Measurements from ENCODE around the gene SALL2.

DNA sequence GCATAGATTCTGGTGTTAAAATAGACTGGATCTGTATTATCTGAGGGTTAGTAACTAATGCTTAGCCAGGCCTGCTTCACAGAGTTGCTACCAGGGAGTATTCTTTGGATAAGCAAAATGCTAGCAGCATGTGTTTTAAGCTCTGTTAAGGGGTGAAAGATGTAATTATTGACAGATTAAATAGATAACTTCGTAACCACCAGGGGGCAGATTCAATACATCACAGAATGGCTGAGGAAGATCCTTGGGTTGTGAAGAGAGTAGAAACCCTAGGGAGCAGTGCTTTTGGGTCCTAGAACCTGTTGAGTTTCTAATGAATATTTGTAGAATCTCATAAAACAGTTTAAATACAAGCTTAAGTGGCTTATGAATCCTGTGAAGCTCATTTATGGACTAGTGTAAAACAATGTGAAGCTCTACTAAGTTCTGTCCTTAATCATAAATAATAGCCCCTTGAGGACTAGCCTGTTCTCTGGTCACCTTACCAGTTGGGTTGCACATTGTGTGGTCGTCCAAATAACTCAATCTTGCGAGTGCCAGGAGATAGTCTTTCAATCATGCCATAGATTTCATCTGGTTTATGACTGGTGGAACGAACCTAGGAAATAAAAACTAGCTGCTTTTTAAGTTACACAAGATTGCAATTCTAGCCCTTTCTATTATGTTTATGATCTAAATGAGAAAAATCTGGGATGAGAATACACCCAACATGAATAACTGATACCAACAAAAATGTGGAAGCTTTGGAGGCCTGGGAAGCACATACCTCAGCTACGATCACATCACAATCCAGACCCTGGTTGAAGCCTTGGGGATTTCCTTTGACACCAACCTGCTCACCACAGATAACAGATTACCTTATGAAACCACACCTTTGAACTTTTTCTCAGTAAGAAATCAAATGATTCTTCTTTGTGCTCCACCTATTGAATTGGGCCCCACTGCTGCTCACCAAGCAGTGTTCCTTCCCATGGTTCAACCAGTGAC lies 27.3 kb downstream of the SALL2 start:
- TF ChIP-seq, protein P1, sequence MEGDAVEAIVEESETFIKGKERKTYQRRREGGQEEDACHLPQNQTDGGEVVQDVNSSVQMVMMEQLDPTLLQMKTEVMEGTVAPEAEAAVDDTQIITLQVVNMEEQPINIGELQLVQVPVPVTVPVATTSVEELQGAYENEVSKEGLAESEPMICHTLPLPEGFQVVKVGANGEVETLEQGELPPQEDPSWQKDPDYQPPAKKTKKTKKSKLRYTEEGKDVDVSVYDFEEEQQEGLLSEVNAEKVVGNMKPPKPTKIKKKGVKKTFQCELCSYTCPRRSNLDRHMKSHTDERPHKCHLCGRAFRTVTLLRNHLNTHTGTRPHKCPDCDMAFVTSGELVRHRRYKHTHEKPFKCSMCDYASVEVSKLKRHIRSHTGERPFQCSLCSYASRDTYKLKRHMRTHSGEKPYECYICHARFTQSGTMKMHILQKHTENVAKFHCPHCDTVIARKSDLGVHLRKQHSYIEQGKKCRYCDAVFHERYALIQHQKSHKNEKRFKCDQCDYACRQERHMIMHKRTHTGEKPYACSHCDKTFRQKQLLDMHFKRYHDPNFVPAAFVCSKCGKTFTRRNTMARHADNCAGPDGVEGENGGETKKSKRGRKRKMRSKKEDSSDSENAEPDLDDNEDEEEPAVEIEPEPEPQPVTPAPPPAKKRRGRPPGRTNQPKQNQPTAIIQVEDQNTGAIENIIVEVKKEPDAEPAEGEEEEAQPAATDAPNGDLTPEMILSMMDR (IDR thresholded peaks at IDR 0.05 in 8 of 11, conservative IDR thresholded peaks at IDR 0.05 in 3 of 11): peak in 6 of 11 experiments; percentile 38 to 49 (median 46)
- TF ChIP-seq POLR2AphosphoS5 (IDR thresholded peaks at IDR 0.05): no peak

Measured in spleen (tissue), 7 donors.